Measurements from ENCODE around the gene NFIX.

Gene NFIX

DNA sequence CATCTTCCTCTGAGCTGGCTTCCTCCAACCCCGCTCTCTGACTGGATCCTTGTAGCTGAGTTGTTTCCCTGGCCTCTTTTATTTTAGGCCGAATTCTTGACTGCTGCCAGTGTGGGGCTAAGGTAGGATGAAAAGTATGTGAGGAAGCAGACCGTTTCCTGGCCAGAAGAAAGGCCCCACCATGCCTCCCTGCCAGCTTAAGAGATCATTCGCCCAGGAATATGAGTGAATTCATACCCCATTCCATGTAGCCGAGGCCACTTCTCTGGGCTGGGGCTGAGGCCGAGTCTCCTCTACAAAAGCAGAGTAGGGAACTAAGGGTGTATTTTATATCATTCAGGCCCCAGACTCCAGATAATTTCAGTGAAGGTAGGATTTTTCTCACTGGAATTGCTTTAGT lies 32.3 kb downstream of the NFIX start:
- peak overlapping the region in 12 of 21 experiments; percentile 8 to 97 (median 92) for H3K27ac ChIP-seq
- H3K4me3 ChIP-seq, result peak overlapping the region in 2 of 7 experiments; percentile 41 to 44

DNA sequence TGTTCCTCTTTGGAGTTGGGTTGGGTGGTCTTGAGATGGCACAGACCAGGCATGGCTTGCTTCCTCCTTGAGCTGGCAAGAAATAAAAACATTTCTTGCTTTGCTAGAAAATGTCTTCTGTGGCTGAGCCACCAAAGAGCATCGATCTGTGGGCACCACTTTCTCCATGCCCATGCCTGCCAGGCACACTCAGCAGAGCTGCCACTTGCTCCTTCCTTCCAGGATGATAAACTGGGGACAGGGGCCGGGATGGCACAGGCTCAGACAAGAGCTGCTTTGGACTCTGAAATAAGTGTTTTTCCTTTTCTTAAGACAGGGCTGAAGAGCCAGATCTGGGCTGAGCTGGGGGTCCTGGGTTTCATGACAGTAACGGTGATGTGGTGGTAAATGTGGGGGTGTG lies 32.8 kb downstream of the NFIX start:
- Histone ChIP-seq H3K4me3 (peak overlapping the region in 2 of 7 experiments; percentile 41 to 44), H3K27ac (peak overlapping the region in 13 of 21 experiments; percentile 8 to 97 (median 91))

DNA sequence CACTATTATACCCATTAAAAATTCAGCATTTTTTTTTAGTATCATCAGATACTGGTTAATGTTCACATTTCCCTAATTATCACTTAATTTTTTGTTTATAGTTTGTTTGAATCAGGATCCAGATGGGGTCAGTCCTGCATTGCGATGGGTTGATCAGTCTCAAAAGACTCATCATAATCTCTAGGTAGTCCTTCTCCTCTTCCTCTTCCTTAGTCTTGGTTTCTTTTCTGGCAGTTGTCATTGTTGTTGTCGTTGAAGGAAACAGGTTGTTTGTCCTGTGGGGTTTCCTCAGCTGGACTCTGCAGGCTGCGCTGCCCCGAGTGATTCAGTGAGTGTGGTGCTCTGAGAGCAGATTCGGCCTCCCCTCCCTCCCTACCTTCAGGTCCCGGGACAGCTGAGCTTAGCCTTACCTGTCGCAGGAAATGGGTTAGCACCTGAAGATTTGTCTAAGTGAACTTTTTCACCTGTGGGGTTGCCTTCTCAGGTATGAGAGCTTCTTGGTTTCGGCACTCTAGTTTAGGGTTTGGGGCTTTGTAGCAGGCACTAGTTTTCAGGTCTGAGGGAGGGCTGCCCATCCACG lies 34.1 kb downstream of the NFIX start:
- peak overlapping the region in 12 of 21 experiments; percentile 0 to 97 (median 57) for H3K27ac ChIP-seq
- no peak overlapping the region for H3K4me3 ChIP-seq

DNA sequence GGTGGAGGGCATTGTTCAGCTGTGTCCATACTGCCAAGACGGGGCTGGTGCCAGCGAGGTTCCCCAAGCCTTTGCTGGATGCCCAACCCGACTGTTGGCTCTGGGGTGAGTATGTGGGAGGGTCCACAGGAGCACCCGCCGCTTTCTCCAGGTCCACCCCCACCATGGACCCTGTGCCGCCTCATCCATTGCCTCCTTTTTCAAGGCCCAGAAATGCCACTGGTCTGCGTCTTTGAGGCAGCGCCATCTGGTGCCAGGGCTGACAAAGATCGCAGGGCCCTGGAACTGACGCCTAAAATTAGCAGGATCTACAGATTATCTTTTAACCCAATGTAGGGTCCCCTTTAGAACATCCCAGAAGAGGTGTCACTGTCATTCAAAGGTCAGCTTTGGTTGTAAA lies 34.6 kb downstream of the NFIX start:
- Histone ChIP-seq H3K27ac (peak overlapping the region in 13 of 21 experiments; percentile 0 to 97 (median 55)), H3K4me3 (no peak overlapping the region)

DNA sequence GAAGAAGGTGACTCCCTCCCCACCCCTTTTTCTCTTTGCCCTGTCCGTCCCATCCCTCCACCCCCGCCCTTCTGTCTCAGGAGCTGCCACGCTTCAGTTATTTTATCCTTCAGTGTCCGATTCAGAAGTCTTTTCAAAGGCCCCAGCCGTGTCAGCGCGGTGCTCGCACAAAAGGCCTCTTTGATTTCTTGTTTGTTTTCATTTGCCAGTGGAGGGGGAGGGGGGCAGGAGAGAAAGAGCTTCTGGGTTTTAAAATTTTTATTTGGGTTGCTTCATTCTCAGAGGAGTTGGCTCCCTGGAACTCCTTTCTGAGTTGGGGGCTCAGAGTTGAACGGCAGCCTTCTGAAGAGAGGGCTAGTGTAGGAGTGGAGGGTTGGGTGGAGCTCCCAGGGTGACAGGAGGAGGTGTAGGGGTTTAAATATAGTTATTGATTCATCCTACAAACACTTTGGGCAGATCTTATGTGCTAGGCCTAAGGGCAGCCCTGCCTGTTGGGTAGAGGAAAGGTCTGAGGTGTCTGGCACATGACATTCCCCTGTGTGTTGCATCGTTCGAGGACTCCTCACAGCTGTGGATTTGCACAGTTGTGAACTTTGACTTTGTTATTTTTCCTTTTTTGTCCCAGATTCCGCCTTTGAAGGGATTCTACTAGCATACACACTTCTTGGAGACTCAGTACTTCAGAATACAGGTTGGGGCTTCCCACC lies 36.8 kb downstream of the NFIX start:
- Histone ChIP-seq H3K4me3 (no peak overlapping the region), H3K27ac (peak overlapping the region in 14 of 21 experiments; percentile 7 to 97 (median 63))

DNA sequence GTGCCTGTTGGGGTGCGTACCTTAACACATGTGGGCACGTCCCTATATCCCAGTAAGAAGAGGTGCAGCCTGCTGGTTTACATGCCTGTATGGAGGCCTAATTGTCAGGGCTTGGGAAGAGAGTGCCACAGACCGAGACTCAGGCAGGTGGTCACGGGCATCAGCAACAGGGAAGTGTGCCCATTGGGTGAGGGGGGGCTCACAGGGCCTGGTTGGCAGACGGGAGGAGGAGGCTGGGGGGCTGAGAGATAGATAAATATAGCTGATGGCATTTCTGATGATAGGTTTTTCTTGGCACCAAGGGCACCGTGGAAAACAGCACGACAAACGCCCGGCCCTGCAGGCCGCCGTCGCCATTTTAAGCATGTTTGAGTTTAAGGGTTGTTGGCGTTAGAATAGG lies 37.6 kb downstream of the NFIX start:
- Histone ChIP-seq H3K4me3 (no peak overlapping the region), H3K27ac (peak overlapping the region in 11 of 21 experiments; percentile 29 to 97 (median 64))

DNA sequence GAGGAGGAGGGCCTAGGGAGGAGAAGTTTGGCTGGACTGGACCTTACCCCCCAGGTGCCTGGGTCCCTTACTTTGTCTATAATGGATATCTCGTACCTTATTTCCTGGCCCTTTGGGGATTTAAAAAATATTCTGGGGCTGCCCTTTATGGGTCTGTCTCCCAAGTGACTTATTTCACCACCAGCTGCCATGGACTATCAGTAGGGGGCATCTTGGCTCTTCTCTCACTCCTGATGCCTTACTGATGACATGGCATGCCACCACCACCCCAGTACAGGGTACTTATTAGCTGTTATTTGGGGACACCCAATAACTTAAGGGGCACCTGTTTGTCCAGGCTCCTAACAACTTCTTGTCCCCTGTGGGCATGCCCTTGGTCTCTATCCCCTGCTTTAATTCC lies 38.0 kb downstream of the NFIX start:
- Histone ChIP-seq H3K27ac (peak overlapping the region in 15 of 21 experiments; percentile 8 to 97 (median 59)), H3K4me3 (no peak overlapping the region)

DNA sequence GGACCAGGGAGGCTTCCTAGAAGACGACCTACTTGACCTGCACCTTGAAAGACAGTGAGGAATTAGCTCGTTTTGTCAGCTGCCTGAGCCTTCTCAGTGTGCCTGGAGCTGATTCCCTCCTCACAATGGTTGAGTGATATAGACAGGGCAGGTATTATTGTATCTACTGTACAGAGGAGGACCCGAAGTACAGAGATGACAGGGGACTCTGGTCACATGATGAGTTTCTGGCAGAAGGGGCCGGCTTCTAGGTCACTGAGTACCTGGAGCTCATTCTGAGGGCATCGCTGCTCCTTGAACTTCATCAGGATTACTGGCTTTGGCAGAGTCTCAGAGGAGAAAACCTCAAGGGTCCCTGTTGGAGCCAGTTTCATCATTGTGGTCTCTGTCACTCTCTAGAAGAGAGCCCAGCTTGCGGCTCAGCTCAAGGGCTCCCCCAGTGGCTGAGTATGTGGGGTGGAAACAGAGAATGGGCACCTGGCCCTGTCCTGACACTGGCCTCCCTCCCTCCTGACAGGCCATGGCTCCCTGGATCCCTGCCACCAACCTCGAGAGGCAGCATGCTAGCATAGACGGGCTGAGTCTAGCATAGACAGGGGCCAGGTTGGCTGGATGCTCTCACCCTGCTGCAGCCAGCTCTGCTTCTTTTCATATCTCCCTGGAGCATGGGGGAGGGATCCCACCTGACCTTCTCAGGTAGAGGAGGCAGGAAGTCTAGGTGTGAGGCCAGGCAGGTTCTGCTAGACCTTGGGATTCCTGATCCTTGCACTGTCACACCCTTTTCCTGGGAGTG lies 38.7 kb downstream of the NFIX start:
- Histone ChIP-seq H3K4me3 (no peak overlapping the region), H3K27ac (peak overlapping the region in 17 of 21 experiments; percentile 3 to 97 (median 58))

DNA sequence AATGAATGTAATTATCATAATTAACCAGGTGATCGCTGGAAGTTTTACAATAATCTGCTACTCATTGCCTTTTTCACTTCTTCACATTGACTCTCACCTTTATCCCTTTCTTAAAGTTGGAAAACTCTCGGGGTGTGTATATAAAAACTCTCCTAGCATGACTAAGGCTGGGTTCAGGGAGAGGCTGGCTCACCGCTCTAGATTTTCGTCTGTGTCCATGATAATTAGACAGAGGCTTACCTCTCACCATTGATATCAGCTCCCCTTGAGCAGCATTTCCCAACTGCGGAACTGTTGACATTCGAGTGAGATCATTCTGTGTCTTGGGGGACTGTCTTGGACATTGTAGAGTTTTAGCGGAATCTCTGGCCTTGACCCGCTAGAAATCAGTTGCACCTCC lies 39.4 kb downstream of the NFIX start:
- no peak overlapping the region for H3K4me3 ChIP-seq
- H3K27ac ChIP-seq, result peak overlapping the region in 15 of 21 experiments; percentile 3 to 97 (median 48)

DNA sequence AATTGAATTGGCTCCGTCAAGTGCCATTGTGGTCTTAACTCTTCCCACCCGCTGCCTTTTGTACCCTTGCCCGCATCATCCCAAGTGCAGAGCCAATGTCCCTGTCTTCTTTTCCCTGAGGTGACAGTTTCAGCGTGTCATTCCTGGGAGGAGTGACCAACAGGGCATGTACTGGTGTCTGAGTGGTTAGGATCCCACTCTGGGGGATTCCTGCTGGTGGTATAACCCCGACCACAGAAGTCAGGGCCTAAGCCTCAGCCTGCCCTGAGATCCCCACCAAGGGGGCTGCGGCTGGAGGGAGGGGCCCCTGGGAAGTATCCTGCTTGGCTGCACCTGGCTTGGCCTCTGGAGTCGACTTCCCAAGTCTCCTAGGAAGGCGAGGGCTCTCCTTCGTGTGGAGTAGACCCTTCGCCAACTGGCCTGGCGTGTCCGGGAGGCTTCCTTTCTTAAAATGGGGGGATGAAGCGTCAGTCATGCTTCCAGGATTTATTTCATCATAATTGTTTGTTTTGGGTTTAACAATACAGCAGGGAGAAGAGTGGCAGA lies 40.6 kb downstream of the NFIX start:
- Histone ChIP-seq H3K4me3 (no peak overlapping the region), H3K27ac (peak overlapping the region in 10 of 21 experiments; percentile 29 to 97 (median 76))

DNA sequence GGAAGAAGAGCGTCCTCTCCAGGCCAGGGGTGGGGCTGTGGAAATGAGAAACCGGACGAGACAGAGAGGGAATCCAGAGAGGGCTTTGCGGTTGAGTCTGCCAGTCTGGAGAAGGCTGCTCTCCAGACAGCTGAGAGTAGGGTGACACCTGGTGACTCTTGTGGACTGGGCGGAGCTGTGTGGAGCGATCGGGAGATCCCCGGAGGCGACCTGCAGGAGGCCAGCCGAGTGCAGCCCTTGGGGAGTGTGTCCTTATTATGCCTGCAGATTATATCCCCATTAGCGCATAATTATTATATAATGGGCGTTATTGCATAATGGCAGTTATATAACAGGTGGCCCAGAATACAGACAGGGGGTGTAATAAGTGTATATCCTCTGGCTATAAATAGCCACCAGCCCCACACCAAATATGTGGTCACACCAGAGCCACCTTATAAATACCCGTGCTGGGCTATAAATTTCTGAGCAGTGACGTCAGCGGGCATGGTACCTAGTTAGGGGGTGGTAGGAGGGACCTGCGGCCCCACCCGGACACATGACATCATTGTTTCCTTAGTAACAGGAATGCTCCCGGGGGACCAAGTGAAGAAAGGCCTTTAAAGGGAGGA lies 41.2 kb downstream of the NFIX start:
- H3K4me3 ChIP-seq, result no peak overlapping the region
- peak overlapping the region in 12 of 21 experiments; percentile 25 to 97 (median 72) for H3K27ac ChIP-seq

DNA sequence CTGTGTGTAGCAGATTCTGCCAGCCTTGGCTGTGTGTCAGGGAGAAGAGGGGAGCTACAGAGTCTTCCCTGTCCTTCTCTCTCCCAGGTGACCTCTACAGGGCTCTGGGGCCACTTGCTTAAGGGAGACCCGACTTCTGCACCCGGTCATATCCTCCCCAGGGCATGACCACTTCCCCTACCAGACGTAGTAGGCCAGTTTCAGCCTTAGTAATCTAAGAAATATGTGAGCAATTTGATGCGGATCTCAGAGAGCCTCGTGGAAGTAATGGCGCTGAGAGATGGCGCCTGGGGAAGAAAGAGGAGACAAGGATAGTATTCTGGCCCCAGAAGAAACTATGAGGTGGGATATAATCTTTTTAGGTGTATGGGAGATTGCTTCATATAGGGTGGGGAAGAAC lies 41.9 kb downstream of the NFIX start:
- H3K4me3 ChIP-seq, result no peak overlapping the region
- peak overlapping the region in 14 of 21 experiments; percentile 25 to 97 (median 66) for H3K27ac ChIP-seq

DNA sequence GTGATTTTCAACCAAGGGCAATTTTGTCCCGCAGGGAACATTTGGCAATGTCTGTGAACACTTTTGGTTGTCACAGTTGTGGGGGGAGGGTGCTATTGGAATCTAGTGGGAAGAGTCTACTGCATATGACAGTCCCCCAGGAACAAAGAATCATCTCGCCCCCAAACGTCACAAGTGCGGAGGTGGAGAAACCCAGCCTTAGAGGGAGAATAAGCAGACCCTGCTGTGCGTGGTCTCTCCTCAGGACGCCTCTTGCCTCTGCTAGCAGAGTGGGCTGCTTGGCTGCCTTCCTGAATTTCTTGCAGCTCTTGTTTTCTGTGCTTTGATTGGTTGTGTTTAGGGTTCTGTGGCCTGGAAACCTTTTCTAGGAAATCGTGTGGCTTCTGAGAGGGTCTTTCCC lies 42.5 kb downstream of the NFIX start:
- H3K4me3 ChIP-seq, result no peak overlapping the region

DNA sequence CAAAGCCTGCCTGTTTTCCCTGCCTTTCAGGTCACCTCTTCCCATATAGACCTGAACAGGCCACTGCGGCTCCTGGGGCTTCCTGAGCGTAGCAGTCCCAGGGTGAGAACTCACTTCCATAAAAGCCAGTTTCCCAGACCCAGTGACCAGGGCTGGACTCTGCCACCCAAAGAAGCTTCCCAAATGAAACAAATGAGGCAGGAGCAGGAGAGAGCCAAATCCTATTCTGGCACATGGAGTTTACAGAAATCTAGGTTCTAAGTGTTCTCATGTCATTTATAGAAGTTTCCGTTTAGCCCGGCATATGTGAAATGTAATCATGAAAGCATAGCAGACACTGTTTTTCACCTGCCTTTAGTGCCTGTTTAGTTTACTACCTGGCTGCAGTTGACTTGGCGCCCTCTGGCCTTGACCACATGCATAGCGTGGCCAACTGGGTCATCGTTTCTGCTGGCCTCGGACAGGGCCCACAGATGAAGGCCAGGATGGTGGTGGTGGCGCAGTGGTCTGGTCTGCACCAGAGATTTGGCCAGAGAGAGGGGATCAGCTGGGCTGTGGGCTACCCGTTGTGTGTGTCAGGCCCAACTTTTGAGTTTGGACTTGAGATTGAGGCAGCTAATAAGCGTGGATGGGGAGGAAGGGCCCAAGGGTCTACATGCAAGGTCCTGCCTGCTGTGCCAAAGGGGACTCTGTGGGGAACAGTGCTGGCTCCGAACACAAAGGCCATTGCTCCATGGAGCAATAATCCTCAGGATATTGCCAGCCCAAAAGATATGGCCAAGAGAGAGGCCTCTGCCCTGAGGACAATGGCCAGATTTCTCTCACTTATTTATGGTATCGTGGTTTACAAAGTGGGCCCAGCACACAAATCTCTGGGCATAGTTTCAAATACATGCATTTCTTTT lies 43.3 kb downstream of the NFIX start:
- Histone ChIP-seq H3K27ac (peak overlapping the region in 12 of 21 experiments; percentile 11 to 97 (median 66)), H3K4me3 (no peak overlapping the region)

More for the DNA sequence above, 42.5 kb downstream of the NFIX start:
- peak overlapping the region in 13 of 21 experiments; percentile 25 to 97 (median 70) for H3K27ac ChIP-seq

DNA sequence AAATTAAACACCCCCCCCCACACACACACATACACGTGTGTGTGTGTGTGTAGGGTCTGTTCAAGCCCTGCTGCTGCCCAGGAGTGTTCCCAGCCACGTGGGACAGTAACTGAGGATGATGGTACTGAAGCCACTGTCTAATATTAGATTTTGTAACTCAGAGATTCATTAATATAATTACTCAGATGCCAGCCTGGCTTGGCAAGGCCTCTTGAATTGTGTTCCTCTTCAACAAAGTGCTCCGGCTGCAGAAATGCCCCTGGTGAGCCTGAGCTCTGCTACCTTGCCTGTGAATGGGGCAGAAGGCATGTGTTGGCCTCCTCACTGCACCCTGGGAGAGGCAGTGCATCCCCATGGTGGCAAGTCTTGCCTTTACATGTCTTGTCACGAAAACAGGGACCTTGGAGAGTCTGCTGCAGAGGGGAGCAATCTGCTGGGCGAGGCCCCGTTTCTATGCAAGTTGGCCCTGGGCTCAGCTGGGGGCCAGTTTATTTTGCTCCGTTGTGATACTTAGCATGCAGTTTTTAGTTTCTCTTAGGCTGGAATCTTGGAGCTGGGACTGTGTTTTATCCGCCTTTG lies 44.0 kb downstream of the NFIX start:
- H3K27ac ChIP-seq, result peak overlapping the region in 10 of 21 experiments; percentile 23 to 97 (median 66)

DNA sequence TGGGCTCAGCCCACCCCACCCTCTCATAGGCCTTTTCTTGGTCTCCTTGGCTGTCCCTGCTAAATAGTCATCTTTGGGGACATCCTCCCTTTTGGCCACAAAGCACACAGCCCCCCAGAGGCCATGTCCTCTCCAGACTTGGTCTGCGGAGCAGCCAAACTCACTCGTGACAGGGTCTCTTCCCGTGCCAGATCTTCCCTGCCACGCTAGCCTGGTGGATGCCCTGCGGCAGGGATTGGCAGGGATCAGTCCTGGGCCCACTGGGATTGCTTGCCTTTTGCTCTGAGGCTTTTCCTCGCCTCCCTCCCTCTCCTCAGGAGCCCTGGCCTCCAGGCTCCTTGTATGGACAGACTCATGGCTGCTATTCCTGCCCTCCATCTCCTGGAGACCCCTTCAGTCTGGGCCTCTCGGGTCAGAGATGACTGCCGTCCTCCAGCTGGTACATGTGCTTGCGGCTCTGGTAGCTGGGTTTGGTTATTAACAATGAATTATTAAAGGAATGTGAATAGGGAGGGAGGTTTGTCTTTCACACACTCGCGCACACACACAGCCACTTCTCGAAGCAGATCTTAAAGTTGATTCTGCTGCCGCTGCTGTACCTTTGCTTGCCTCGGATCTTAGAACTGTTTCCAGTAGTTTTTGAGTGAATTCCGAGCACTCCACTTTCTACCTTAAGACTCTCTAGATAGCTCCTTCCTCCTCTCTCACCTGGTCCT lies 45.1 kb downstream of the NFIX start:
- no peak overlapping the region for H3K4me3 ChIP-seq

More for the DNA sequence above, 44.0 kb downstream of the NFIX start:
- no peak overlapping the region for H3K4me3 ChIP-seq

DNA sequence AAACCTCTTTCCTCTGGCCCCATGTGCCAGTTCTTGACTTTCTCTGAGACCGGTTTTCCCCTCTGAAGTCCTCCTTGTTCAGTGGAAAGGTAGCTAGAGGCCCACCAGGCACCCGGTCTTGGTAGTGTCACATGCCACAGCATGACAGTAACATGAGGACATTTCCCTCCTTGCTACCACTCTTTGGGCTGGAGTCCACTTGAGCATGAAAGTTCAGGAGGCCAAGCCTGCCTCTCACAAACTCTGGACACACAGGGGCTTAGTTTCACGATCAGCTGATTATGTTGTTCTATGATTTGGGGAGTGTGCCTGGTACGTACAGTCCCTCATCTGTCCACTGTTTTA lies 45.6 kb downstream of the NFIX start:
- Histone ChIP-seq H3K4me3 (no peak overlapping the region), H3K27ac (peak overlapping the region in 13 of 21 experiments; percentile 1 to 79 (median 54))

More for the DNA sequence above, 45.1 kb downstream of the NFIX start:
- H3K27ac ChIP-seq, result peak overlapping the region in 13 of 21 experiments; percentile 23 to 79 (median 54)
